GM12878 (cell line): ENCODE results near the gene RFT1. TPM values are rescaled to one million over a fixed set of nuclear protein-coding genes. Genes with fewer than 3 reads are reported as not detected.

ENCODE experiments used
- CHD2 ChIP-seq: IDR thresholded peaks from 2 replicates; pipeline ENCODE4 v1.6.1; 2011; ENCODE audit warnings: low read depth, low read length, improper control_type of control experiment, borderline replicate concordance
- CREB1 ChIP-seq: IDR thresholded peaks from 2 replicates; pipeline ENCODE4 v1.6.1; 2012; ENCODE audit warnings: low read depth, mild to moderate bottlenecking, inconsistent platforms
- IKZF2 ChIP-seq, 2 experiments: fragments of 450-650 bp; IDR thresholded peaks; 2 replicates each; pipeline ENCODE4 v1.6.1; 2017; ENCODE audit warnings: mild to moderate bottlenecking in 2 of 2, moderate library complexity in 2 of 2
- LARP7 ChIP-seq: fragments of 450-650 bp; IDR thresholded peaks from 2 replicates; pipeline ENCODE4 v1.6.1; 2017; ENCODE audit warnings: mild to moderate bottlenecking
- NFIC ChIP-seq: IDR thresholded peaks from 2 replicates; pipeline ENCODE4 v1.6.1; 2012; ENCODE audit warnings: low read depth, mild to moderate bottlenecking, inconsistent platforms, low read length, moderate library complexity
- SMC3 ChIP-seq: IDR thresholded peaks from 2 replicates; pipeline ENCODE4 v1.6.1; 2011; ENCODE audit warnings: low read length, improper control_type of control experiment, borderline replicate concordance
- TCF3 ChIP-seq: IDR thresholded peaks from 2 replicates; pipeline ENCODE4 v1.6.1; 2012; ENCODE audit warnings: low read depth, mild to moderate bottlenecking, low read length, borderline replicate concordance; ENCODE audit not compliant: insufficient read depth
- TCF7 ChIP-seq: IDR thresholded peaks from 2 replicates; pipeline ENCODE4 v1.6.1; 2014; ENCODE audit warnings: antibody characterized with exemption, borderline replicate concordance
- ZNF384 ChIP-seq: IDR thresholded peaks from 2 replicates; pipeline ENCODE4 v1.6.1; 2012; ENCODE audit warnings: low read depth, mild to moderate bottlenecking, low read length, improper control_type of control experiment, borderline replicate concordance
- ZSCAN29 ChIP-seq: fragments of 450-650 bp; IDR thresholded peaks from 2 replicates; pipeline ENCODE4 v1.6.1; 2017; ENCODE audit warnings: mild to moderate bottlenecking, moderate library complexity
- polyA plus RNA-seq, 11 experiments: library from polyadenylated mRNA; depleted of rRNA in 4 of 11; unstranded in 6 of 11; stranded (reverse) in 5 of 11; fragments of >200 nt; fragmentation: Nextera tagmentation in 4 of 11; fragmentation: Illumina TruSeq in 1 of 11; extraction: Ambion mirVana in 4 of 11; extraction: Trizol in 1 of 11; gene quantifications; 1 replicate in 1 of 11; 2 replicates in 10 of 11; pipeline versions ENCODE4 v1.2.1 to v1.2.3, GENCODE V29; 2011 to 2016; ENCODE audit warnings: inconsistent platforms in 2 of 11, missing spikeins in 2 of 11, low read depth in 1 of 11
- total RNA-seq, 4 experiments: library from RNA; depleted of rRNA in 3 of 4; stranded (reverse); fragments of >200 nt in 3 of 4; fragmentation: Illumina TruSeq in 1 of 4; extraction: Trizol in 1 of 4; gene quantifications; 2 replicates each; pipeline versions ENCODE4 v1.2.1 to v1.2.3, GENCODE V29; 2013 to 2021
- TF ChIP-seq, protein P1 (sequence below): fragments of 450-650 bp; IDR thresholded peaks from 2 replicates; pipeline ENCODE4 v1.6.1; 2017; ENCODE audit warnings: mild to moderate bottlenecking, moderate library complexity

The RFT1 gene
- total and polyA plus RNA-seq, 10 of the 15 experiments (the other 5 are each of a cell fraction or from before 2014, with no cell fraction given), result 16.6 to 75.1 (median 34.5) TPM

DNA sequence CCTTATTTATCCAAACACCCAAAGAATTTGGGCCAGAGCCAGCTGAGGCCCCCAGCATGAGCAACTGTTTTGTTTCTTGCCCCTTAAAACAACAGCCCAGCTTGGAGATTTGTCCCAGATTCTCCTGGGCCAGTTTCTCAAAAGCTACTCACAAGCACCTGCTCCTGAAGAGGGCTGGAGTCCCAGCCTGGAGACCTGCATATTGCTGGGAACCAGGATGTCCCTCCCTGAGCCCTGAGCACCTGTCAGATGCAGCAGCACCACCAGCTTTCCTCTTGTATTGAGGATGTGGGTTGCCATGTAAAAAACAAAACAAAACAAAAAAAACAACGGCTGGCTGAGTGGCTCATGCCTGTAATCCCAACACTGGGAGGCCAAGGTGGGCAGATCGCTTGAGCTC, 7.0 kb upstream of the RFT1 start (continued):
- no peak for TF ChIP-seq TCF3
- TF ChIP-seq CHD2, result no peak
- no peak for TF ChIP-seq ZNF384
- no peak for TF ChIP-seq LARP7
- TF ChIP-seq SMC3, result no peak
- TF ChIP-seq ZSCAN29, result no peak
- no peak for TF ChIP-seq CREB1
- TF ChIP-seq, protein P1, sequence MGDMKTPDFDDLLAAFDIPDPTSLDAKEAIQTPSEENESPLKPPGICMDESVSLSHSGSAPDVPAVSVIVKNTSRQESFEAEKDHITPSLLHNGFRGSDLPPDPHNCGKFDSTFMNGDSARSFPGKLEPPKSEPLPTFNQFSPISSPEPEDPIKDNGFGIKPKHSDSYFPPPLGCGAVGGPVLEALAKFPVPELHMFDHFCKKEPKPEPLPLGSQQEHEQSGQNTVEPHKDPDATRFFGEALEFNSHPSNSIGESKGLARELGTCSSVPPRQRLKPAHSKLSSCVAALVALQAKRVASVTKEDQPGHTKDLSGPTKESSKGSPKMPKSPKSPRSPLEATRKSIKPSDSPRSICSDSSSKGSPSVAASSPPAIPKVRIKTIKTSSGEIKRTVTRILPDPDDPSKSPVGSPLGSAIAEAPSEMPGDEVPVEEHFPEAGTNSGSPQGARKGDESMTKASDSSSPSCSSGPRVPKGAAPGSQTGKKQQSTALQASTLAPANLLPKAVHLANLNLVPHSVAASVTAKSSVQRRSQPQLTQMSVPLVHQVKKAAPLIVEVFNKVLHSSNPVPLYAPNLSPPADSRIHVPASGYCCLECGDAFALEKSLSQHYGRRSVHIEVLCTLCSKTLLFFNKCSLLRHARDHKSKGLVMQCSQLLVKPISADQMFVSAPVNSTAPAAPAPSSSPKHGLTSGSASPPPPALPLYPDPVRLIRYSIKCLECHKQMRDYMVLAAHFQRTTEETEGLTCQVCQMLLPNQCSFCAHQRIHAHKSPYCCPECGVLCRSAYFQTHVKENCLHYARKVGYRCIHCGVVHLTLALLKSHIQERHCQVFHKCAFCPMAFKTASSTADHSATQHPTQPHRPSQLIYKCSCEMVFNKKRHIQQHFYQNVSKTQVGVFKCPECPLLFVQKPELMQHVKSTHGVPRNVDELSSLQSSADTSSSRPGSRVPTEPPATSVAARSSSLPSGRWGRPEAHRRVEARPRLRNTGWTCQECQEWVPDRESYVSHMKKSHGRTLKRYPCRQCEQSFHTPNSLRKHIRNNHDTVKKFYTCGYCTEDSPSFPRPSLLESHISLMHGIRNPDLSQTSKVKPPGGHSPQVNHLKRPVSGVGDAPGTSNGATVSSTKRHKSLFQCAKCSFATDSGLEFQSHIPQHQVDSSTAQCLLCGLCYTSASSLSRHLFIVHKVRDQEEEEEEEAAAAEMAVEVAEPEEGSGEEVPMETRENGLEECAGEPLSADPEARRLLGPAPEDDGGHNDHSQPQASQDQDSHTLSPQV, result no peak
- TF ChIP-seq NFIC, result no peak
- TF ChIP-seq IKZF2 (IDR thresholded peaks at IDR 0.05), result no peak
- no peak for TF ChIP-seq TCF7
- TF ChIP-seq, all 136 proteins: peak for 0
